IMR-90 (cell line): ENCODE results near the gene PRKN. TPM values are rescaled to one million over a fixed set of nuclear protein-coding genes. Genes with fewer than 3 reads are reported as not detected.

Source experiments
- ATAC-seq: fragments of 200-7000 bp; cut with Tn5 transposase; 2 replicates; pipeline ENCODE4 v1.9.1; 2020; ENCODE audit warnings: low read depth, mild to moderate bottlenecking, moderate library complexity
- BruUV-seq: library from RNA; stranded (reverse); fragments of 400-500 nt; replicated peaks from 2 replicates; lab custom pipeline; 2021; lab: Mats Ljungman, UMichigan
- CTCF ChIA-PET: fragments of 300-600 bp; formaldehyde crosslinking; extraction: SDS; loops from one replicate; lab custom pipeline; 2021; ENCODE audit warnings: antibody characterized with exemption; lab: Yijun Ruan, JAX
- POLR2A ChIA-PET: fragments of 300-600 bp; sonication (Branson Sonifier 250); formaldehyde crosslinking; loops from one replicate; lab custom pipeline; 2022; ENCODE audit warnings: antibody characterized with exemption; ENCODE audit not compliant: unreplicated experiment; lab: Charles Lee
- DNase-seq: peaks from one replicate; pipeline ENCODE4 v3.0.0; 2013
- H2AFZ ChIP-seq: replicated peaks from 2 replicates; pipeline ENCODE3; 2013; ENCODE audit warnings: low read length, mild to moderate bottlenecking; ENCODE audit not compliant: poor library complexity
- H2AK5ac ChIP-seq: 2 replicates; pipeline ENCODE4 v1.6.1; 2013; ENCODE audit warnings: low read depth, low read length, inconsistent platforms
- H2AK9ac ChIP-seq: replicated peaks from 2 replicates; pipeline ENCODE3; 2013; ENCODE audit warnings: mild to moderate bottlenecking, low read depth, low read length, moderate library complexity; ENCODE audit not compliant: poor library complexity
- H2BK120ac ChIP-seq: 2 replicates; pipeline ENCODE4 v1.6.1; 2013; ENCODE audit warnings: low read depth, low read length, inconsistent platforms
- H2BK15ac ChIP-seq: 3 replicates; pipeline ENCODE4 v1.6.1; 2013; ENCODE audit warnings: low read depth, low read length, inconsistent platforms
- H2BK20ac ChIP-seq: 2 replicates; pipeline ENCODE4 v1.6.1; 2013; ENCODE audit warnings: low read depth, mild to moderate bottlenecking, inconsistent platforms, low read length, moderate library complexity
- H2BK5ac ChIP-seq: 2 replicates; pipeline ENCODE4 v1.6.1; 2013; ENCODE audit warnings: mild to moderate bottlenecking, low read depth, low read length, inconsistent platforms; ENCODE audit not compliant: poor library complexity, severe bottlenecking
- H3K14ac ChIP-seq: replicated peaks from 2 replicates; pipeline ENCODE4 v1.6.1; 2013; ENCODE audit warnings: low read depth, low read length, inconsistent platforms
- H3K18ac ChIP-seq: 2 replicates; pipeline ENCODE4 v1.6.1; 2013; ENCODE audit warnings: low read depth, low read length, control low read depth
- H3K23ac ChIP-seq: 2 replicates; pipeline ENCODE4 v1.6.1; 2013; ENCODE audit warnings: low read depth, low read length, inconsistent platforms
- H3K27ac ChIP-seq: 2 replicates; pipeline ENCODE4 v1.5.1; 2013; ENCODE audit warnings: mild to moderate bottlenecking, control low read depth, low read length; ENCODE audit not compliant: insufficient read depth
- H3K27me3 ChIP-seq: 2 replicates; pipeline ENCODE4 v1.6.1; 2013; ENCODE audit warnings: low read length; ENCODE audit not compliant: control insufficient read depth, insufficient read depth
- H3K36me3 ChIP-seq: 2 replicates; pipeline ENCODE4 v1.6.1; 2013; ENCODE audit warnings: low read length, mixed read lengths; ENCODE audit not compliant: control insufficient read depth, insufficient read depth
- H3K4ac ChIP-seq: 2 replicates; pipeline ENCODE4 v1.6.1; 2013; ENCODE audit warnings: low read depth, low read length, inconsistent platforms
- H3K4me1 ChIP-seq: 2 replicates; pipeline ENCODE4 v1.6.1; 2013; ENCODE audit warnings: low read length, mixed read lengths; ENCODE audit not compliant: control insufficient read depth, insufficient read depth
- H3K4me2 ChIP-seq: 2 replicates; pipeline ENCODE4 v1.6.1; 2013; ENCODE audit warnings: low read depth, mild to moderate bottlenecking, control low read depth, low read length, moderate library complexity
- H3K4me3 ChIP-seq: 2 replicates; pipeline ENCODE4 v1.5.1; 2013; ENCODE audit warnings: low read depth, mild to moderate bottlenecking, control low read depth, low read length, moderate library complexity; ENCODE audit not compliant: insufficient read depth
- H3K56ac ChIP-seq: 2 replicates; pipeline ENCODE4 v1.6.1; 2013; ENCODE audit warnings: low read length, inconsistent platforms; ENCODE audit not compliant: insufficient read depth; ENCODE audit errors: extremely low read depth
- H3K79me1 ChIP-seq, 2 experiments: 2 replicates each; pipeline ENCODE4 v1.6.1; 2013; ENCODE audit warnings: low read length in 2 of 2, inconsistent platforms in 1 of 2, low read depth in 1 of 2
- H3K9ac ChIP-seq: 2 replicates; pipeline ENCODE4 v1.6.1; 2013; ENCODE audit warnings: low read depth, low read length, control low read depth
- H3K9me1 ChIP-seq: 2 replicates; pipeline ENCODE4 v1.6.1; 2013; ENCODE audit warnings: low read length, inconsistent platforms; ENCODE audit not compliant: insufficient read depth
- H3K9me3 ChIP-seq: 2 replicates; pipeline ENCODE4 v1.6.1; 2013; ENCODE audit warnings: low read length; ENCODE audit not compliant: control insufficient read depth, insufficient read depth
- H4K20me1 ChIP-seq: 2 replicates; pipeline ENCODE4 v1.6.1; 2013; ENCODE audit warnings: low read length, inconsistent platforms; ENCODE audit not compliant: insufficient read depth
- H4K5ac ChIP-seq: 2 replicates; pipeline ENCODE4 v1.6.1; 2013; ENCODE audit warnings: mild to moderate bottlenecking, low read depth, low read length, control low read depth
- H4K8ac ChIP-seq, 2 experiments: 2 replicates each; pipeline ENCODE4 v1.6.1; 2013; ENCODE audit warnings: low read depth in 2 of 2, low read length in 2 of 2, control low read depth in 1 of 2, inconsistent platforms in 1 of 2
- H4K91ac ChIP-seq: 2 replicates; pipeline ENCODE4 v1.6.1; 2013; ENCODE audit warnings: low read depth, low read length, inconsistent platforms; ENCODE audit not compliant: insufficient read depth
- BHLHE40 ChIP-seq: fragments of 150-350 bp; IDR thresholded peaks from 2 replicates; pipeline ENCODE4 v1.6.1; 2016; ENCODE audit warnings: mild to moderate bottlenecking, low read depth, low read length
- CEBPB ChIP-seq: IDR thresholded peaks from 2 replicates; pipeline ENCODE4 v1.6.1; 2012; ENCODE audit warnings: low read depth, low read length, improper control_type of control experiment
- CHD1 ChIP-seq: IDR thresholded peaks from 2 replicates; pipeline ENCODE4 v1.6.1; 2012; ENCODE audit warnings: low read depth, low read length, improper control_type of control experiment
- CTCF ChIP-seq: conservative IDR thresholded peaks from 2 replicates; pipeline ENCODE4 v1.5.1; 2012; ENCODE audit warnings: mild to moderate bottlenecking, low read depth, low read length, improper control_type of control experiment
- ELK1 ChIP-seq: fragments of 150-350 bp; IDR thresholded peaks from 2 replicates; pipeline ENCODE4 v1.6.1; 2016; ENCODE audit warnings: low read depth, mild to moderate bottlenecking, low read length, moderate library complexity, borderline replicate concordance
- FOS ChIP-seq: fragments of 150-350 bp; IDR thresholded peaks from 2 replicates; pipeline ENCODE4 v1.6.1; 2016; ENCODE audit warnings: low read depth, low read length
- MAFK ChIP-seq: IDR thresholded peaks from 2 replicates; pipeline ENCODE4 v1.6.1; 2012; ENCODE audit warnings: low read depth, low read length, improper control_type of control experiment
- MAZ ChIP-seq: IDR thresholded peaks from 2 replicates; pipeline ENCODE4 v1.6.1; 2012; ENCODE audit warnings: low read depth, mild to moderate bottlenecking, low read length, improper control_type of control experiment, moderate library complexity, borderline replicate concordance
- NFE2L2 ChIP-seq: fragments of 150-350 bp; IDR thresholded peaks from 2 replicates; pipeline ENCODE4 v1.6.1; 2016; ENCODE audit warnings: low read depth, mild to moderate bottlenecking, low read length
- POLR2A ChIP-seq: IDR thresholded peaks from 2 replicates; pipeline ENCODE4 v1.6.1; 2012; ENCODE audit warnings: mild to moderate bottlenecking, low read depth, low read length
- RAD21 ChIP-seq: IDR thresholded peaks from 2 replicates; pipeline ENCODE4 v1.6.1; 2012; ENCODE audit warnings: low read length, improper control_type of control experiment
- RCOR1 ChIP-seq: IDR thresholded peaks from 2 replicates; pipeline ENCODE4 v1.6.1; 2012; ENCODE audit warnings: mild to moderate bottlenecking, low read length, improper control_type of control experiment; ENCODE audit not compliant: insufficient replicate concordance
- RFX5 ChIP-seq: IDR thresholded peaks from 2 replicates; pipeline ENCODE4 v1.8.0; 2012; ENCODE audit warnings: low read depth, mild to moderate bottlenecking, low read length, moderate library complexity
- SMC3 ChIP-seq: fragments of 150-350 bp; IDR thresholded peaks from 2 replicates; pipeline ENCODE4 v1.6.1; 2016; ENCODE audit warnings: low read depth, mild to moderate bottlenecking, antibody characterized with exemption, low read length, moderate library complexity
- USF2 ChIP-seq: fragments of 150-350 bp; IDR thresholded peaks from 2 replicates; pipeline ENCODE4 v1.6.1; 2017; ENCODE audit warnings: mild to moderate bottlenecking, antibody characterized with exemption, low read length, low read depth
- WGBS, 2 experiments: methylation state at CpG; one replicate each; pipeline versions ENCODE4 v1.1.5 to v1.1.7; 2013; ENCODE audit warnings: missing lambda C conversion rate in 2 of 2; ENCODE audit not compliant: insufficient read length in 1 of 2; ENCODE audit errors: extremely low coverage in 2 of 2; 5-methylcytosine and 5-hydroxymethylcytosine counted together
- dilution Hi-C: fragments of 300-500 bp; cut with HindIII; formaldehyde crosslinking; loops from one replicate; pipeline ENCODE4 v1.14.3; 2018; ENCODE audit warnings: low sequenced_read_pairs; ENCODE audit not compliant: unreplicated experiment
- in situ Hi-C: fragments of 300-500 bp; cut with MboI; formaldehyde crosslinking; loops from 3 replicates; pipeline ENCODE4 v1.14.3; 2019; ENCODE audit warnings: low sequenced_read_pairs, inconsistent platforms, mixed read lengths
- intact Hi-C: fragments of 100-400 bp; cut with micrococcal nuclease; formaldehyde crosslinking; loops from 2 replicates; pipeline ENCODE4 v1.10.0; 2022
- polyA plus RNA-seq, 3 experiments: library from polyadenylated mRNA; depleted of rRNA; stranded (reverse); fragments of >200 nt; gene quantifications; 2 replicates each; pipeline ENCODE4 v1.2.3, GENCODE V29; 2012; ENCODE audit warnings: low replicate concordance in 1 of 3
- total RNA-seq: library from RNA; depleted of rRNA; stranded (reverse); fragments of >200 nt; gene quantifications from 2 replicates; pipeline ENCODE4 v1.2.3, GENCODE V29; 2012

The PRKN gene
- total and polyA plus RNA-seq, 2 of the 4 experiments (the other 2 are of a cell fraction): 0.15 to 0.18 TPM

GRCh38 chr6:161377116-161377515, 1350.5 kb downstream of the PRKN start:
- dilution Hi-C loops: no loop called here
- H4K8ac ChIP-seq: no peak overlapping the region

More at GRCh38 chr6:161377116-161377515, 1350.5 kb downstream of the PRKN start:
- TF ChIP-seq NFE2L2: no peak
- no peak for TF ChIP-seq RCOR1
- no peak for TF ChIP-seq BHLHE40
- TF ChIP-seq MAFK: no peak
- no peak for TF ChIP-seq RAD21
- TF ChIP-seq MAZ: no peak
- no peak for TF ChIP-seq SMC3
- no peak for TF ChIP-seq USF2
- no peak for TF ChIP-seq CHD1
- TF ChIP-seq FOS: no peak
- no peak for TF ChIP-seq POLR2A
- no peak for TF ChIP-seq ELK1
- TF ChIP-seq CTCF: no peak
- no peak for TF ChIP-seq CEBPB
- no peak for TF ChIP-seq RFX5
- Histone ChIP-seq H3K23ac (no peak overlapping the region), H2AK9ac (peak overlapping the region; percentile 24), H3K56ac (no peak overlapping the region), H3K36me3 (no peaks in the 10 kb centered on the region), H4K5ac (no peak overlapping the region), H3K4me2 (no peak overlapping the region), H2BK5ac (no peak overlapping the region), H2AK5ac (no peak overlapping the region), H4K20me1 (no peaks in the 10 kb centered on the region), H3K4me1 (no peaks in the 10 kb centered on the region), H3K4me3 (no peak overlapping the region), H4K91ac (no peak overlapping the region), H3K14ac (no peak overlapping the region), H3K27ac (no peak overlapping the region), H3K18ac (no peak overlapping the region), H3K4ac (no peak overlapping the region), H2BK15ac (no peak overlapping the region), H2BK20ac (no peak overlapping the region), H2AFZ (no peak overlapping the region), H3K9me1 (no peaks in the 10 kb centered on the region), H3K27me3 (0 out of 2 replicates have a peak, but pooled peaks cover 2% of the 10 kb centered on the region), H3K9ac (no peak overlapping the region), H3K79me1 (no peaks in the 10 kb centered on the region), H3K9me3 (no peaks in the 10 kb centered on the region), H2BK120ac (no peak overlapping the region)
- ATAC-seq (no peak), DNase-seq (no peak)
- WGBS, 2 experiments: 87% methylated on average over 11 of the region's 13 CpGs; no CpG with 5 or more reads in 1 of the 2 experiments
- ChIA-PET POLR2A (no interaction called here), CTCF (no interaction called here)
- intact Hi-C loops: no loop called here
- in situ Hi-C loops: loop anchor here (5.0 to 10.0 kb wide), 2 partner anchors 232 to 445 kb away; no protein-coding TSS in a partner anchor
- BruUV-seq: no TSS peak
